Type B pancreatic cell (in vitro differentiated cells): ENCODE data around the gene EIF2A. TPM values are rescaled to one million over a fixed set of nuclear protein-coding genes. Genes with fewer than 3 reads are reported as not detected.

Experiments
- DNase-seq: peaks from one replicate; pipeline ENCODE4 v3.0.0; 2021; ENCODE audit warnings: mixed read lengths; ENCODE audit not compliant: unreplicated experiment; ENCODE audit errors: extremely low spot score
- H3K27ac Mint-ChIP-seq: 2 replicates; pipeline ENCODE4 v1.8.0; 2021; ENCODE audit warnings: mild to moderate bottlenecking, mixed read lengths
- H3K27me3 Mint-ChIP-seq: 2 replicates; pipeline ENCODE4 v1.8.0; 2021; ENCODE audit warnings: mixed read lengths
- H3K36me3 Mint-ChIP-seq: 2 replicates; pipeline ENCODE4 v1.8.0; 2021; ENCODE audit warnings: mixed read lengths
- H3K4me1 Mint-ChIP-seq: one replicate; pipeline ENCODE4 v1.8.0; 2021; ENCODE audit warnings: mixed read lengths; ENCODE audit not compliant: unreplicated experiment
- H3K4me3 Mint-ChIP-seq: 2 replicates; pipeline ENCODE4 v1.8.0; 2021; ENCODE audit warnings: mild to moderate bottlenecking, mixed read lengths
- H3K9me3 Mint-ChIP-seq: 2 replicates; pipeline ENCODE4 v1.8.0; 2021; ENCODE audit warnings: mixed read lengths
- total RNA-seq: library from RNA; stranded (reverse); gene quantifications from 2 replicates; pipeline ENCODE4 v1.2.1, GENCODE V29; 2021; ENCODE audit warnings: low replicate concordance
- TF ChIP-seq, protein P1 (sequence below): fragments of 200-600 bp; sonication (generic); conservative IDR thresholded peaks from 2 replicates; pipeline ENCODE4 v1.5.0; 2021; ENCODE audit warnings: antibody characterized with exemption, mild to moderate bottlenecking

EIF2A gene
- total RNA-seq, 1 donor from 2014 or later: 58.3 TPM

DNA sequence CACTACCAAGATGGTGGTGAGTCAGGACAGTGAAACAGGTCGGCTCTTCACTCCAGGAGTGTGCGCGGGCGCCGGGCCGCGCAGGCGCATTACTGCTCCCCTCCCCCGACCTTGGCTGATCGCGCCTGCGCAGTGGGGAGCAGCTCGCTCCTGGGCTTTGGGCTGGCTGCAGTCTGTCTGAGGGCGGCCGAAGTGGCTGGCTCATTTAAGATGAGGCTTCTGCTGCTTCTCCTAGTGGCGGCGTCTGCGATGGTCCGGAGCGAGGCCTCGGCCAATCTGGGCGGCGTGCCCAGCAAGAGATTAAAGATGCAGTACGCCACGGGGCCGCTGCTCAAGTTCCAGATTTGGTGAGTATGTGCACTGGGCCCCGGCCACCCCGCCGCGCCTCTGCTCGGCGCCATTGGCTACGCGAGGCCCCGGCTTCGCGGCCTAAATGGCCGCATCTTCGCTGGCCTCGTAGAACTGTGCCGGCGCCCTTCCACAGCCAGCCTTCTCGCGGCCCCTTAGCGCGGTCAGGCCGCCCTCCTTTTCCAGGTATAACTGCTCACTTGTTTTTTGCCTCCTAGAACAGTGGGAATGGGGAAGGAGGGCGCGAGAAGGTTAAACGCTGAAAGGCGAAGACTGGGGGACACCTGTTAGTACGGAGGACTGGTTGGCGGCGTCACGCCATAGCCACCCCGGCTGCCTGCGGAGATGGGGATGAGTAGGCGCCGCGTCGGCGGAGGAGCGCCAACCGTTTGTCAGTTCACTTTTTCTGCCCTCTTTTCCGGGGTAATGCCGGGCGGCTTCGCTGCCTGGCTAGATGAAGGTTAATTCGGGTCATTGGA, 56.8 kb downstream of the EIF2A start, which contains the start of gene SELENOT:
SELENOT (plus strand) TSS at position 169 of the 827 bp plus-strand sequence; CDS start at position 211, 42 bp downstream.
- TF ChIP-seq, protein P1, sequence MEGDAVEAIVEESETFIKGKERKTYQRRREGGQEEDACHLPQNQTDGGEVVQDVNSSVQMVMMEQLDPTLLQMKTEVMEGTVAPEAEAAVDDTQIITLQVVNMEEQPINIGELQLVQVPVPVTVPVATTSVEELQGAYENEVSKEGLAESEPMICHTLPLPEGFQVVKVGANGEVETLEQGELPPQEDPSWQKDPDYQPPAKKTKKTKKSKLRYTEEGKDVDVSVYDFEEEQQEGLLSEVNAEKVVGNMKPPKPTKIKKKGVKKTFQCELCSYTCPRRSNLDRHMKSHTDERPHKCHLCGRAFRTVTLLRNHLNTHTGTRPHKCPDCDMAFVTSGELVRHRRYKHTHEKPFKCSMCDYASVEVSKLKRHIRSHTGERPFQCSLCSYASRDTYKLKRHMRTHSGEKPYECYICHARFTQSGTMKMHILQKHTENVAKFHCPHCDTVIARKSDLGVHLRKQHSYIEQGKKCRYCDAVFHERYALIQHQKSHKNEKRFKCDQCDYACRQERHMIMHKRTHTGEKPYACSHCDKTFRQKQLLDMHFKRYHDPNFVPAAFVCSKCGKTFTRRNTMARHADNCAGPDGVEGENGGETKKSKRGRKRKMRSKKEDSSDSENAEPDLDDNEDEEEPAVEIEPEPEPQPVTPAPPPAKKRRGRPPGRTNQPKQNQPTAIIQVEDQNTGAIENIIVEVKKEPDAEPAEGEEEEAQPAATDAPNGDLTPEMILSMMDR: peak; percentile 76
- Mint-ChIP-seq H3K27ac (peak within 1 kb of the TSS; percentile 97), H3K9me3 (peaks cover 5% of the 10 kb centered on the region), H3K4me1 (peaks cover 46% of the 10 kb centered on the region), H3K36me3 (peaks cover 15% of the 10 kb centered on the region), H3K4me3 (peak within 1 kb of the TSS; percentile 94), H3K27me3 (no peaks in the 10 kb centered on the region)
- peak; percentile 97 for DNase-seq

DNA sequence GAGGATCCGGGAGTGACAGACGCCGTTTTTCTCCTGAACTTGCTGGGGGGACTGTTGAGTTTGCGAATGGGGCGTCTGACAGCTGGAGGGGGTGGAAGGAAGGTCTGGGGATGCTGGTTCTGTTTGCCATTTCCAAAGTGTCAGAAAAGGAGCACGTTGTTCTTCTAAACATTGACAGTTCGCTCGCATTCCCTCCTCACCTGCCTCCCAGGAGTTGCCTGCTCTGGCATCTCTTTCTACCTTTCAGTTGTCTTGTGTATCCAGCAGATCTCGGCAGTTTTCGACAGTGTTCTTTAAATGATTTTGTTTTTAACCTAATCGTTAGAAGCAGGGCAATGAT, 57.4 kb downstream of the EIF2A start:
- peaks cover 46% of the 10 kb centered on the region for H3K4me1 Mint-ChIP-seq
- DNase-seq: no peak
- TF ChIP-seq, protein P1: no peak
- peak overlapping the region; percentile 97 for H3K27ac Mint-ChIP-seq
- peaks cover 5% of the 10 kb centered on the region for H3K9me3 Mint-ChIP-seq
- H3K27me3 Mint-ChIP-seq: no peaks in the 10 kb centered on the region
- H3K4me3 Mint-ChIP-seq: peak overlapping the region; percentile 94
- peaks cover 15% of the 10 kb centered on the region for H3K36me3 Mint-ChIP-seq

GRCh38 chr3:150605998-150606641, 59.5 kb downstream of the EIF2A start:
- H3K27me3 Mint-ChIP-seq: no peaks in the 10 kb centered on the region
- peak overlapping the region; percentile 58 for H3K4me3 Mint-ChIP-seq
- TF ChIP-seq, protein P1: no peak
- no peaks in the 10 kb centered on the region for H3K9me3 Mint-ChIP-seq
- no peak for DNase-seq
- peaks cover 14% of the 10 kb centered on the region for H3K36me3 Mint-ChIP-seq
- H3K4me1 Mint-ChIP-seq: peaks cover 39% of the 10 kb centered on the region
- H3K27ac Mint-ChIP-seq: no peak overlapping the region

- H3K9me3 Mint-ChIP-seq: no peaks in the 10 kb centered on the region
- peaks cover 19% of the 10 kb centered on the region for H3K36me3 Mint-ChIP-seq
- H3K4me3 Mint-ChIP-seq: no peak overlapping the region
- TF ChIP-seq, protein P1: no peak
- no peaks in the 10 kb centered on the region for H3K27me3 Mint-ChIP-seq
- H3K27ac Mint-ChIP-seq: no peak overlapping the region
- no peak for DNase-seq
- H3K4me1 Mint-ChIP-seq: peaks cover 29% of the 10 kb centered on the region
Measured at GRCh38 chr3:150607267-150608065, 60.9 kb downstream of the EIF2A start.

GRCh38 chr3:150609988-150610387, 63.4 kb downstream of the EIF2A start:
- Mint-ChIP-seq H3K36me3 (peaks cover 41% of the 10 kb centered on the region), H3K4me1 (peaks cover 27% of the 10 kb centered on the region), H3K9me3 (peaks cover 7% of the 10 kb centered on the region), H3K27me3 (no peaks in the 10 kb centered on the region), H3K4me3 (no peak overlapping the region), H3K27ac (no peak overlapping the region)
- TF ChIP-seq, protein P1: no peak
- no peak for DNase-seq
